Osteoblast (primary cell): Measurements from ENCODE around the gene FAM219A. TPM values are rescaled to one million over a fixed set of nuclear protein-coding genes. Genes with fewer than 3 reads are reported as not detected.

Experiments used
- DNase-seq: peaks from one replicate; pipeline ENCODE4 v3.0.0; 2011; ENCODE audit warnings: low spot score, mixed read lengths; ENCODE audit not compliant: insufficient read length; ENCODE audit errors: missing footprints
- H2AFZ ChIP-seq: 2 replicates; pipeline ENCODE4 v1.6.0; 2011; ENCODE audit warnings: mild to moderate bottlenecking, low read length
- H3K27ac ChIP-seq: 2 replicates; pipeline ENCODE4 v1.5.1; 2011; ENCODE audit warnings: mild to moderate bottlenecking, low read depth, low read length, moderate library complexity
- H3K27me3 ChIP-seq: 2 replicates; pipeline ENCODE4 v1.6.0; 2012; ENCODE audit warnings: mild to moderate bottlenecking, control low read depth, inconsistent platforms, low read length, moderate library complexity; ENCODE audit not compliant: insufficient read depth
- H3K36me3 ChIP-seq: 2 replicates; pipeline ENCODE4 v1.5.1; 2011; ENCODE audit warnings: mild to moderate bottlenecking, low read length, control low read depth, moderate library complexity; ENCODE audit not compliant: insufficient read depth
- H3K4me1 ChIP-seq: 2 replicates; pipeline ENCODE4 v1.5.1; 2011; ENCODE audit warnings: mild to moderate bottlenecking, low read length, control low read depth, moderate library complexity; ENCODE audit not compliant: insufficient read depth
- H3K4me2 ChIP-seq: 2 replicates; pipeline ENCODE4 v1.6.0; 2011; ENCODE audit warnings: mild to moderate bottlenecking, low read length; ENCODE audit not compliant: insufficient read depth
- H3K4me3 ChIP-seq: fragments of 200-600 bp; sonication (generic); 3 replicates; pipeline ENCODE4 v1.5.1; 2012; ENCODE audit warnings: mild to moderate bottlenecking, low read length, inconsistent platforms; ENCODE audit not compliant: insufficient read depth
- H3K79me2 ChIP-seq: 2 replicates; pipeline ENCODE4 v1.6.0; 2012; ENCODE audit warnings: mild to moderate bottlenecking, low read length, control low read depth, inconsistent platforms; ENCODE audit not compliant: insufficient read depth
- H3K9me3 ChIP-seq: 2 replicates; pipeline ENCODE4 v1.5.1; 2011; ENCODE audit warnings: low read depth, low read length, control low read depth
- H4K20me1 ChIP-seq: 2 replicates; pipeline ENCODE4 v1.6.0; 2012; ENCODE audit warnings: mild to moderate bottlenecking, low read length, control low read depth; ENCODE audit not compliant: insufficient read depth
- CTCF ChIP-seq: IDR thresholded peaks from 2 replicates; pipeline ENCODE4 v1.5.1; 2011; ENCODE audit warnings: mild to moderate bottlenecking, low read depth, low read length, moderate library complexity; ENCODE audit errors: extremely low read depth
- total RNA-seq: library from RNA; depleted of rRNA; stranded (reverse); fragments of >200 nt; gene quantifications from 2 replicates; pipeline ENCODE4 v1.2.3, GENCODE V29; 2012

The FAM219A gene
- total RNA-seq, 1 donor, result 9.4 TPM

- no peak overlapping the region for H3K4me3 ChIP-seq
- peak; percentile 48 for DNase-seq
- H4K20me1 ChIP-seq, result no peaks in the 10 kb centered on the region
- TF ChIP-seq CTCF, result no peak
- H3K4me2 ChIP-seq, result no peak overlapping the region
- H3K27me3 ChIP-seq, result no peaks in the 10 kb centered on the region
- peaks cover 7% of the 10 kb centered on the region for H3K4me1 ChIP-seq
- H3K36me3 ChIP-seq, result no peaks in the 10 kb centered on the region
- no peaks in the 10 kb centered on the region for H3K79me2 ChIP-seq
- no peaks in the 10 kb centered on the region for H3K9me3 ChIP-seq
- no peak overlapping the region for H3K27ac ChIP-seq
- no peak overlapping the region for H2AFZ ChIP-seq
These were observed 79.9 kb downstream of the FAM219A start for GRCh38 chr9:34378376-34379060.

DNA sequence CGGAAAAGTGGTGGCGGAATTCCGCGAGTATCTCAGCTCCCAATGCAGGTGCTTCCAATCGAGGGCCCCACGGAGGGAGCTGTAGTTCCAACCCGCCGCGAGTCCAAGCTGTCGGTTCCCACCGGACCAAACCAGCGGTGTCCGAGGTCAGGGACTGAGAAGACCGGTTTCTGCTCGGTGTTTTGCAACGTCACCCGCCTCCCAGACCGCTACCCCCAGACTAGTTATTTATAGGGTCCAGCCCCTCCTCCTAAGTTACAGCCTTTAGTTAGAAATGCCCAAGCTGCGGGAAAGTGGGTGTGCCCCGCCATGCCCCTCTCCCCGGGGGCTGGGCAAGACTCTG lies 81.0 kb downstream of the FAM219A start:
- peak overlapping the region; percentile 95 for H2AFZ ChIP-seq
- no peaks in the 10 kb centered on the region for H3K9me3 ChIP-seq
- H3K4me1 ChIP-seq, result peaks cover 7% of the 10 kb centered on the region
- H3K27me3 ChIP-seq, result no peaks in the 10 kb centered on the region
- H3K4me2 ChIP-seq, result peak overlapping the region; percentile 100
- H3K27ac ChIP-seq, result peak overlapping the region; percentile 61
- no peak for TF ChIP-seq CTCF
- no peaks in the 10 kb centered on the region for H3K36me3 ChIP-seq
- peak; percentile 90 for DNase-seq
- H3K4me3 ChIP-seq, result peak overlapping the region; percentile 82
- H3K79me2 ChIP-seq, result no peaks in the 10 kb centered on the region
- H4K20me1 ChIP-seq, result no peaks in the 10 kb centered on the region

GRCh38 chr9:34376596-34377403 lies 81.6 kb downstream of the FAM219A start, which contains the start of gene MYORG:
Gene MYORG (minus strand): TSS chr9:34376898. CDS start chr9:34372943, 3,955 bp downstream.
- TF ChIP-seq CTCF, result no peak
- Histone ChIP-seq H3K4me3 (peak within 1 kb of the TSS; percentile 82), H4K20me1 (no peaks in the 10 kb centered on the region), H3K4me2 (peak within 1 kb of the TSS; percentile 100), H3K9me3 (no peaks in the 10 kb centered on the region), H3K4me1 (peaks cover 7% of the 10 kb centered on the region), H2AFZ (peak within 1 kb of the TSS; percentile 95), H3K79me2 (no peaks in the 10 kb centered on the region), H3K27me3 (no peaks in the 10 kb centered on the region), H3K36me3 (no peaks in the 10 kb centered on the region), H3K27ac (peak within 1 kb of the TSS; percentile 61)
- peak; percentile 99 for DNase-seq
